Activated CD4-positive, alpha-beta T cell treated with anti-CD3 and anti-CD28 coated beads, Interleukin-2, amount 10 ng/mL, durations not matched to agents 24 days and 14 days (primary cell): ENCODE results near the gene ADGRG4. TPM values are rescaled to one million over a fixed set of nuclear protein-coding genes. Genes with fewer than 3 reads are reported as not detected.

ENCODE experiments used
- DNase-seq: peaks from one replicate; pipeline ENCODE4 v3.0.0; 2022
- H3K27ac Mint-ChIP-seq: one replicate; pipeline ENCODE4 v1.8.0; 2022; ENCODE audit warnings: mild to moderate bottlenecking, mixed read lengths
- H3K27me3 Mint-ChIP-seq: one replicate; pipeline ENCODE4 v1.8.0; 2022; ENCODE audit warnings: mixed read lengths
- H3K36me3 Mint-ChIP-seq: one replicate; pipeline ENCODE4 v1.8.0; 2022; ENCODE audit warnings: low read depth, mild to moderate bottlenecking, mixed read lengths
- H3K4me1 Mint-ChIP-seq: one replicate; pipeline ENCODE4 v1.8.0; 2021; ENCODE audit warnings: mixed read lengths
- H3K4me3 Mint-ChIP-seq: one replicate; pipeline ENCODE4 v1.8.0; 2022; ENCODE audit warnings: mild to moderate bottlenecking, moderate library complexity, mixed read lengths
- H3K9me3 Mint-ChIP-seq: one replicate; pipeline ENCODE4 v1.8.0; 2021; ENCODE audit warnings: mixed read lengths
- intact Hi-C: fragments of 100-400 bp; cut with micrococcal nuclease; formaldehyde crosslinking; loops from one replicate; pipeline ENCODE4 v1.15.1; 2023
- total RNA-seq: library from RNA; stranded (reverse); gene quantifications from 2 replicates; pipeline ENCODE4 v1.2.3, GENCODE V29; 2022

The ADGRG4 gene
- total RNA-seq, 1 donor from 2014 or later: not detected

DNA sequence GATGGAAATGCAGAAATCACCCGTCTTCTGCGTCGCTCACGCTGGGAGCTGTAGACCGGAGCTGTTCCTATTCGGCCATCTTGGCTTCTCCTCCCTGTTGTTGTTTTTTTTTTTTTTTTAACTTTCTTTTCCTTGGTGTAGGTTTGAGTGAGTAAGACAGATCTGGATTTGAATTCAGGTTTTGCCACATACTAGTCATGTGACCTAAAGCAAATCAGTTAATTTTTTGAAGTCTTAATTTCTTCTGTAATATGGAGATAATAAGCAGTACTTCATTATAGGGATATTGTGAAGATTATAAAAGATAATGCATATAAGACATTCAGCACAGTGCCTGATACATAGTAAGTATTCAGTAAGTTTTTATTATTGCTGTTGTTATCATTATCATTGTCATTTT, 145.4 kb downstream of the ADGRG4 start:
- DNase-seq: no peak
- intact Hi-C loops: no loop called here
- no peak overlapping the region for H3K4me3 Mint-ChIP-seq
- no peaks in the 10 kb centered on the region for H3K36me3 Mint-ChIP-seq
- H3K27ac Mint-ChIP-seq: no peak overlapping the region
- H3K9me3 Mint-ChIP-seq: no peaks in the 10 kb centered on the region
- no peaks in the 10 kb centered on the region for H3K4me1 Mint-ChIP-seq
- H3K27me3 Mint-ChIP-seq: no peaks in the 10 kb centered on the region

DNA sequence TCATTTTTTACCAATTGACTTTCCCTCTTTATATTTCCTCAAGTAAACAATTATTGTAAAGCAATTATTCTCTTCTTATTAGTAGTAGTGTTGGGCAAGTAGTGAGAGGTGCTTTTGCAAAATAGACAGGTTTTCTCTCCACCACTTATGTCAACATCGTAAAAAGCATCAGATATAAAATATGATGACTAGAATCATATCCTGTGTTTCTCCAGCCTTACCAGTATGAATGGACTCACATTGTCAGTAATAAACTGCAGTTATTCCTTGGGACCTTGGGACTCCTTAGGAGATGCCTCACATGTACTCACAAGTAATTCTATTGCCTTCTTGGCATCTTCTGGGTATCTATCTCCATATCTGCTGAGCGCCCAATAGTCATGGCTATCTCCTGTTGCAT, 146.5 kb downstream of the ADGRG4 start:
- Mint-ChIP-seq H3K27ac (no peak overlapping the region), H3K4me3 (no peak overlapping the region), H3K36me3 (no peaks in the 10 kb centered on the region), H3K4me1 (no peaks in the 10 kb centered on the region), H3K27me3 (no peaks in the 10 kb centered on the region), H3K9me3 (no peaks in the 10 kb centered on the region)
- DNase-seq: no peak
- intact Hi-C loops: no loop called here

DNA sequence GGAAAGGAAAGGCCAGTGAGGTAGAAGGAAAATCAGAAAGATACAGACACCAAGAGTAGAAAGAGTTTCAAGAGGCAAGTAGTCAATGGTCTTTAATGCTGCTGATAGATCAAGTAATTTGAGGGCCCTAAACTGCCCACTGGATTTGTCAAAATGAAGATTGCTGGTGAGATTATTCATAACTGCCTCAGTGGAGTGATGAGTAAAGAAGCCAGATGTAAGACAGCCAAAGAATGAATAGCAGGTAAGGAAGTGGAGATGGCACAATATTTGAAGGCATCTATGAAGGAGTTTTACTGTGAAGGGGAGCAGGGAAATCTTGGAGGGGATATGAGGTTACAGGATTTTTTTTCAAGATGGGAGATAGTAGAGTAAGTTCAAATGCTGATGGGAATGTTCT, 147.2 kb downstream of the ADGRG4 start:
- H3K9me3 Mint-ChIP-seq: no peaks in the 10 kb centered on the region
- no peaks in the 10 kb centered on the region for H3K36me3 Mint-ChIP-seq
- intact Hi-C loops: no loop called here
- no peak overlapping the region for H3K27ac Mint-ChIP-seq
- H3K4me3 Mint-ChIP-seq: no peak overlapping the region
- H3K4me1 Mint-ChIP-seq: no peaks in the 10 kb centered on the region
- no peak for DNase-seq
- no peaks in the 10 kb centered on the region for H3K27me3 Mint-ChIP-seq

DNA sequence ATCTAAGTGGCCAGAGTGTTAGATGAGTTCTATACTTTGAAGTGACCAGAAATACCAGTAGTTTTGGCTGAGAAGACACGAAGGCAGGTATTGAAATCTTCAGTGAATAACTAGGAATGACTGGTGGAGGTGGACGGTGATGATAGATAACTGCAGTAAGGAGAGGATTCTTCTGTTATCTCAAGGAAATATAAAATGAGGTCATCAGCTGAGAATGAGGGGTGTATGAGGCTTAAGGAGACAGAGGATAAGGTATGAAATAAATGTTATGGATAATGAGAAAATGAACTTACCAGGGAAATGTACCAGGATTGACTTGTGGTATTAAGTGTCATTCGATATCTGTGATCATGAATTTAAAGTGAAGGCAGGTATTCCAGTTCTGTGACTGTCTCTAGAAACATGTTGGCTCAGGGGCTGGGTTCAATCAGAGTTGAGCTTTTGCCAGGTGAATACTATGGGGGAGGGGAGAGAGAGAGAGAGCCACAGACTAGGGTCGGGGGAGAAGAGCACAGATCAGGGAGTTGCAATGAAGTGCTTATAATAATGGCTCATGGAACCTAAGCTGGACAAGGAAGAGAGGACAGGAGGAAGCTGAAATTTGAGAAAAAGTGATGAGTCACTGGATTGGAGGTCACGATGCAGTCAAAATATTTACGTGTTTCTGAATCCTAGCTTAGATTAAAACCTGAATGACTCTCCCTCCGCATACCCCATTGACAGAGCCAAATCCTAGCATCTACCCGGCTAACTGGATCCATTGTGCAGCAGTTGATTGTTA, 149.5 kb downstream of the ADGRG4 start:
- intact Hi-C loops: no loop called here
- Mint-ChIP-seq H3K36me3 (no peaks in the 10 kb centered on the region), H3K4me3 (no peak overlapping the region), H3K27me3 (no peaks in the 10 kb centered on the region), H3K9me3 (no peaks in the 10 kb centered on the region), H3K27ac (no peak overlapping the region), H3K4me1 (no peaks in the 10 kb centered on the region)
- no peak for DNase-seq

DNA sequence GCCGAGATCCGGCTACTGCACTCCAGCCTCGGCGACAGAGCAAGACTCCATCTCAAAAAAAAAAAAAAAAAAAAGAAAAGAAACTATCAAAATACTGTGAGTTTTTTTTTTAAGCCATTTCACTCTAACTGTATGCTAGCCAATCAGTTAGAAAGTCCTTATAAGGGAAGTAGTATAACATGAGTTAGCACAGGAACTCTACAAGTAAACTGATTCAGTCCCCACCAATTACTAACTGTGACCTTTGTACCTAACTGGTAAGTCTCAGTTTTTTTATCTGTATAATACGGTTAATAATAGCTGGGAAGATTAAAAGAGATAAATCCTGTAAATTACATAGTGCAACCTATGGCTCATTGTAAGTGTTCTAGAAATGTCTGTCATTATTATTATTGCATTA, 151.9 kb downstream of the ADGRG4 start:
- Mint-ChIP-seq H3K4me3 (no peak overlapping the region), H3K4me1 (no peaks in the 10 kb centered on the region), H3K9me3 (no peaks in the 10 kb centered on the region), H3K36me3 (no peaks in the 10 kb centered on the region), H3K27ac (no peak overlapping the region), H3K27me3 (peaks cover 4% of the 10 kb centered on the region)
- intact Hi-C loops: no loop called here
- DNase-seq: no peak

DNA sequence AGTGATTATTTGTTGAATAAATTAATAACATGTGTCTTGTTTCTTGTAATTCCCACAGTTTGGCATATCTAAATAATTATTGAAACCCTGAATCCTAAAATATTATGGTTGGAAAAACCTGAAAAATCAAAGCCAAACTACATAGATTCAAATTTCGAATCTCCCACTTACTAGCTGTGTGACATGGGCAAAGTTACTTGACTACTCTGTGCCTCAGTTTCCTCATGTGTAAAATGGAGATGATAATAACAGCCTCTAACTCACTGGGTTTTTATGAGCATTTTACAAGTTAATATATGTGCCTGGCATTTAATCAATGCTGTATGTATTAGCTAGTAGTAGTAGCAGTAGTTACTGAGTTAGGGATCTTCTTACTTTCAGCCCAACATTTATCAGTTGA, 152.4 kb downstream of the ADGRG4 start:
- H3K27ac Mint-ChIP-seq: no peak overlapping the region
- H3K9me3 Mint-ChIP-seq: no peaks in the 10 kb centered on the region
- H3K4me3 Mint-ChIP-seq: no peak overlapping the region
- DNase-seq: no peak
- peaks cover 5% of the 10 kb centered on the region for H3K27me3 Mint-ChIP-seq
- H3K36me3 Mint-ChIP-seq: no peaks in the 10 kb centered on the region
- H3K4me1 Mint-ChIP-seq: no peaks in the 10 kb centered on the region
- intact Hi-C loops: no loop called here

DNA sequence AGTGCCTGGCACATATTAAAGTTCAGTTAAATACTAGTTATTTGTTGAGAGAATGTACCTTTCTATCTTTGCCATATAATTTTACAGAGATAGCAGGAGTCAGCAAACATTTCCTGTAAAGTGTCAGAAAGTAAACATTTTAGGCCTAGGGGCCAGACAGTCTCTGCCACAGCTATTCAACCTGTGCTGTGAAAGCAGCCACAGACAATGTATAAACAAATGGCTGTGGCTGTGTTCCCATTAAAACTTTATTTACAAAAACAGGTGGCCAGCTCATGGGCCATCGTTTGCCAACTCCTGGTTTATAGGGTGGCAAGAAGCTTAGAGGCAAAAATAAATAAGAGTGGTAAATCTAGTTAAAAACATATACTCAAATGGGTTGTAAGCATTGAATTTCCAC, 153.0 kb downstream of the ADGRG4 start:
- Mint-ChIP-seq H3K4me3 (no peak overlapping the region), H3K9me3 (no peaks in the 10 kb centered on the region), H3K4me1 (no peaks in the 10 kb centered on the region), H3K36me3 (no peaks in the 10 kb centered on the region), H3K27me3 (peaks cover 6% of the 10 kb centered on the region), H3K27ac (no peak overlapping the region)
- intact Hi-C loops: no loop called here
- no peak for DNase-seq

DNA sequence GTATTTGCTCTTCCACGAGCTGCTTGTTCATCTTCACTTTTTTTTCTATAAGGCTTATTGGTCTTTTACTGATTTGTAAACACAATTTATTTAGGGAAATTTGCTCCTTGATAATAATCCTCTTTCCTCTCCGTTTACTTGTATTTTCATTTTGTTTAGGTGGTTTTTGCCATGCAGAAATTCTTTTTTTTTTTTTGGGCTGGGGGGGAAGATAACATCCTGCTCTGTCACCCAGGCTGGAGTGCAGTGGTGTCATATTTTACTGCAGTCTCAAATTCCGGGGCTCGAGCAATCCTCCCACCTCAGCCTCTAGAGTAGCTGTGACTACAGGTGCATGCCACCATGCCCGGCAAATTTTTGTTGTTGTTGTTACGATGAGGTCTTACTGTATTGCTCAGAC, 155.4 kb downstream of the ADGRG4 start:
- DNase-seq: no peak
- no peak overlapping the region for H3K27ac Mint-ChIP-seq
- intact Hi-C loops: no loop called here
- H3K4me3 Mint-ChIP-seq: no peak overlapping the region
- no peaks in the 10 kb centered on the region for H3K9me3 Mint-ChIP-seq
- H3K4me1 Mint-ChIP-seq: no peaks in the 10 kb centered on the region
- peaks cover 6% of the 10 kb centered on the region for H3K27me3 Mint-ChIP-seq
- H3K36me3 Mint-ChIP-seq: no peaks in the 10 kb centered on the region

DNA sequence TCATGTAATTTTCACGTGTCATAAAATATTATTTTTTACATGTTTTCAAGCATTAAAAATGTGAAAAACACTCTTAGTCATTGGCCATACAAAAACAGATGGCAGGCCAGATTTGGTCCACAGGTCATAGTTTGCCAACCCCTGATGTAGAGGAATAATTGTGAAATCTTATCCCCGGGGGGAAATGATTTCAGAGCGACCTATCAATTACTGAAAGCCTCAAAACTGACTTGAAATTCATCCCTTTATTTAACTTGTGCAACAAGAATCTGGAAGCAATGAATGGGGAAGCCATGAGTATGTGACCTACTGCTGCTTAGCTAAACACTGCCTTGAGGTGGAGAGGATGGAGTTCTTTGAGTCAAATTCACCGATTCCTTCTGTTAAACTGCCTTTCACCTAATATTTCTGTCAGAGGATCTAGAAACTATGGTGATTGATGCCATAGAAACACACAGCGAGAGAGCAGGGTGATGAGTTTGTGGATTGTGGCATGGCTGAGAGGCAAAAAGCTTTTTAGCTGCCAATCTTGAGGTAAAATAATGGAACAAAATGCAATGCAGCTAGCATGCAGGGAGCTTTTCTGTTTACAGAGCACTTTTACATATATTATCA, 156.6 kb downstream of the ADGRG4 start:
- no peak for DNase-seq
- H3K36me3 Mint-ChIP-seq: no peaks in the 10 kb centered on the region
- H3K9me3 Mint-ChIP-seq: no peaks in the 10 kb centered on the region
- no peak overlapping the region for H3K27ac Mint-ChIP-seq
- intact Hi-C loops: no loop called here
- no peak overlapping the region for H3K4me3 Mint-ChIP-seq
- H3K27me3 Mint-ChIP-seq: peaks cover 7% of the 10 kb centered on the region
- H3K4me1 Mint-ChIP-seq: no peaks in the 10 kb centered on the region

DNA sequence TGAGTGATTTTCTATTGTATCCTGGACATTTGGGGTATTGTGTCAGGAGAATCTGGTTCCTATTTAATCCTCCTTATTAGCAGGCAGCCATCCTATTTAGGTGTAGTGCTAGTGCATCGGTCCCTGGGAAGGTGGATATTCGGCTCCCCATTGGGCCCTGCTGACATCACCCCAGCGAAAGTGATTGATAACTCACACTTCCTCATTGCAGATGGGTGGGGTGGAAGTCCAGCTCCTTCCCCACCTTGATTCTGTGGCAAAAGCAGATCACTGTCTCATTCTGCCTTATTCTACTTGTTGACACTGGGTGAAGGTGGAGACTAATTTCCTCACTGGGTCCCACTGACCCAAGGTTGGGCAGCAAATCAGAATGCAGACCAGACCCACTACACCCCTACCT, 163.8 kb downstream of the ADGRG4 start:
- H3K4me3 Mint-ChIP-seq: no peak overlapping the region
- no peaks in the 10 kb centered on the region for H3K9me3 Mint-ChIP-seq
- H3K27ac Mint-ChIP-seq: no peak overlapping the region
- H3K36me3 Mint-ChIP-seq: no peaks in the 10 kb centered on the region
- H3K4me1 Mint-ChIP-seq: peaks cover 3% of the 10 kb centered on the region
- DNase-seq: no peak
- intact Hi-C loops: no loop called here
- H3K27me3 Mint-ChIP-seq: peaks cover 7% of the 10 kb centered on the region

Other genes starting within 250 kb of the ADGRG4 start
- 14.0 and 15.2 TPM in 2 replicates for gene FHL1, start 153.4 kb upstream of the ADGRG4 start, total RNA-seq
- gene MAP7D3, start 49.6 kb upstream of the ADGRG4 start, total RNA-seq: 24.5 and 26.7 TPM in 2 replicates
- gene BRS3, start 187.0 kb downstream of the ADGRG4 start, total RNA-seq: not detected in 2 replicates
- 49.4 and 55.1 TPM in 2 replicates for gene HTATSF1, start 196.6 kb downstream of the ADGRG4 start, total RNA-seq
- not detected in 2 replicates for gene VGLL1, start 231.3 kb downstream of the ADGRG4 start, total RNA-seq